DND-41 (cell line): Measurements from ENCODE around the gene CARD16.
A peak's percentile ranks its signal among the peaks of the same experiment; 100 is the strongest.
"Not testable (repeated sequence)": the region's sequence is repeated elsewhere in the genome, so short reads cannot be mapped to it uniquely, and the experiment has no call there.

Experiments
- ATAC-seq: fragments of 200-7000 bp; cut with Tn5 transposase; 3 replicates; pipeline ENCODE4 v1.9.1; 2021; ENCODE audit warnings: low read depth; ENCODE audit not compliant: insufficient read depth
- DNase-seq: peaks from one replicate; pipeline ENCODE4 v3.0.0-alpha.2; 2020
- H2AFZ ChIP-seq: 2 replicates; pipeline ENCODE4 v1.6.0; 2012; ENCODE audit warnings: low read depth, low read length
- H3K27ac ChIP-seq: 2 replicates; pipeline ENCODE4 v1.5.1; 2012; ENCODE audit warnings: low read length, inconsistent platforms
- H3K27me3 ChIP-seq: fragments of 200-600 bp; sonication (generic); 2 replicates; pipeline ENCODE4 v1.6.0; 2012; ENCODE audit warnings: low read length, mild to moderate bottlenecking, inconsistent platforms; ENCODE audit not compliant: insufficient read depth, poor library complexity
- H3K36me3 ChIP-seq: 2 replicates; pipeline ENCODE4 v1.5.1; 2012; ENCODE audit warnings: low read length, inconsistent platforms; ENCODE audit not compliant: insufficient read depth
- H3K4me1 ChIP-seq: 2 replicates; pipeline ENCODE4 v1.5.1; 2012; ENCODE audit warnings: mild to moderate bottlenecking, low read length; ENCODE audit not compliant: insufficient read depth
- H3K4me2 ChIP-seq: 2 replicates; pipeline ENCODE4 v1.6.0; 2012; ENCODE audit warnings: mild to moderate bottlenecking, moderate library complexity, low read length, inconsistent platforms; ENCODE audit not compliant: insufficient read depth
- H3K4me3 ChIP-seq, 2 experiments: fragments of 200-600 bp in 1 of 2; shearing (Covaris generic) in 1 of 2; 2 replicates each; pipeline ENCODE4 v1.5.1; 2012 to 2016; ENCODE audit warnings: inconsistent platforms in 2 of 2, low read length in 2 of 2, mild to moderate bottlenecking in 2 of 2, low read depth in 1 of 2, moderate library complexity in 1 of 2
- H3K79me2 ChIP-seq: 2 replicates; pipeline ENCODE4 v1.6.0; 2012; ENCODE audit warnings: low read length, inconsistent platforms; ENCODE audit not compliant: insufficient read depth
- H3K9ac ChIP-seq: 2 replicates; pipeline ENCODE4 v1.6.0; 2012; ENCODE audit warnings: low read depth, mild to moderate bottlenecking, inconsistent platforms, low read length, moderate library complexity
- H3K9me3 ChIP-seq: 2 replicates; pipeline ENCODE4 v1.5.1; 2012; ENCODE audit warnings: low read length, moderate library complexity, mild to moderate bottlenecking, inconsistent platforms; ENCODE audit not compliant: insufficient read depth, severe bottlenecking
- H4K20me1 ChIP-seq: 2 replicates; pipeline ENCODE4 v1.6.0; 2012; ENCODE audit warnings: low read length; ENCODE audit not compliant: insufficient read depth
- EZH2 ChIP-seq: IDR thresholded peaks from 3 replicates; pipeline ENCODE4 v1.6.1; 2012; ENCODE audit warnings: borderline replicate concordance, low read depth, mild to moderate bottlenecking, moderate library complexity, low read length, inconsistent platforms; ENCODE audit not compliant: severe bottlenecking
- TF ChIP-seq, protein P1 (sequence below): IDR thresholded peaks from 2 replicates; pipeline ENCODE4 v1.5.1; 2012; ENCODE audit warnings: borderline replicate concordance, low read length, moderate library complexity, mild to moderate bottlenecking; ENCODE audit not compliant: poor library complexity, severe bottlenecking; ENCODE audit errors: extremely low read depth

Gene CARD16

DNA sequence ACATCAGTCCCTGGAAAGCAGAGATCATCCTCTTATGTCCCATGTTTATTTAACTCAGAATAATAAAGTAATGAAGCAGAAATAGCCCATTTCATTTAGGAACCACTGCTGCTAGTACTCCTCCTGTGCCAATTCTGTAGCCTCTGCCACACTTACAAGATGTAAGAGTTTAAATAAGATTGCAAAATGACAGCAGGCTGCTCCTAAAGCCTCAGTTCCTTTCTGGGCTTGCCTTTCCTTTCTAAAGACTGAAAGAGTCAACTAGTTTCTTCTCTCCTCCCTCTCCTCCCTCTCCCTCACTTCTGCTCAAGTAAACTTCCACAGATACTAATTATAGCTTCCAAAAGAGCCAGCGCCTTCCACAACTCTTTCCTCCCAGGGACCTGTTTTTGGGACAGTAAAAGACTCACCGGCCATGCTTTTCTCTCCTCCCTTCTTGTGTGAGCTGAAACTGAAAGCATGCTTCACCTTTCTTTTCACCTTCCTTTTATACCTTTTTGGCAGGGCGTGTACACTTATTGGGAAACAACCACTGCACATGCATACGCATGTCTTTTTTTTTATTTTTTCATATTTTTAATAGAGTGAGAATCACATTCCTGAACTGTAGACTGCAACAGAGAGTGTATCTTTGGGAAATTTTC, 26.1 kb upstream of the CARD16 start:
- H3K9ac ChIP-seq, result no peak overlapping the region
- H3K36me3 ChIP-seq, result no peaks in the 10 kb centered on the region
- no peak for ATAC-seq
- DNase-seq, result no peak
- H3K4me3 ChIP-seq, result no peak overlapping the region
- peak overlapping the region; percentile 31; the same call in 1 of the 2 replicates for H2AFZ ChIP-seq
- no peak overlapping the region for H3K4me2 ChIP-seq
- no peaks in the 10 kb centered on the region for H4K20me1 ChIP-seq
- H3K4me1 ChIP-seq, result peaks cover 9% of the 10 kb centered on the region
- TF ChIP-seq, protein P1, sequence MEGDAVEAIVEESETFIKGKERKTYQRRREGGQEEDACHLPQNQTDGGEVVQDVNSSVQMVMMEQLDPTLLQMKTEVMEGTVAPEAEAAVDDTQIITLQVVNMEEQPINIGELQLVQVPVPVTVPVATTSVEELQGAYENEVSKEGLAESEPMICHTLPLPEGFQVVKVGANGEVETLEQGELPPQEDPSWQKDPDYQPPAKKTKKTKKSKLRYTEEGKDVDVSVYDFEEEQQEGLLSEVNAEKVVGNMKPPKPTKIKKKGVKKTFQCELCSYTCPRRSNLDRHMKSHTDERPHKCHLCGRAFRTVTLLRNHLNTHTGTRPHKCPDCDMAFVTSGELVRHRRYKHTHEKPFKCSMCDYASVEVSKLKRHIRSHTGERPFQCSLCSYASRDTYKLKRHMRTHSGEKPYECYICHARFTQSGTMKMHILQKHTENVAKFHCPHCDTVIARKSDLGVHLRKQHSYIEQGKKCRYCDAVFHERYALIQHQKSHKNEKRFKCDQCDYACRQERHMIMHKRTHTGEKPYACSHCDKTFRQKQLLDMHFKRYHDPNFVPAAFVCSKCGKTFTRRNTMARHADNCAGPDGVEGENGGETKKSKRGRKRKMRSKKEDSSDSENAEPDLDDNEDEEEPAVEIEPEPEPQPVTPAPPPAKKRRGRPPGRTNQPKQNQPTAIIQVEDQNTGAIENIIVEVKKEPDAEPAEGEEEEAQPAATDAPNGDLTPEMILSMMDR, result no peak
- TF ChIP-seq EZH2, result no peak
- no peak overlapping the region for H3K27ac ChIP-seq
- H3K9me3 ChIP-seq, result no peaks in the 10 kb centered on the region
- H3K27me3 ChIP-seq, result no peaks in the 10 kb centered on the region
- no peaks in the 10 kb centered on the region for H3K79me2 ChIP-seq

DNA sequence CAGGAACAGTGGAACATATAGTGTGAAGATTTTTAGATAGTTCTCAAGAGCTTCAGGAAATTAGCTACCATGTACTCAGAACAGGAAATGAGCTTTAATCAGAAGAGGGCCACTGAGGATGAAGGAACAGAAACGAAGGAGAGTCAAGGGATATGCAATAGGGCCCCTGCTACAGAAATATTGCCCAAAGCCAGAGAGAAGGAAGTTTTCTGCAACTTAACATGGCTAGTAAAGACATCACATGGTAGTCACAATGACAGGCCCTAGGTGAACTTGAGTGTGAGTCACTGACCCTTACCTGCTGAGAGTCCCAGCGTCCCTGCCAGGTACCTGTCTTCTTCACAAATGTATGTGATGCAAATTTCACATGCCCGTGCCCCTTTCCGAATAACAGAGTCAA, 25.2 kb upstream of the CARD16 start:
- H3K36me3 ChIP-seq, result no peaks in the 10 kb centered on the region
- H3K4me3 ChIP-seq, result no peak overlapping the region
- TF ChIP-seq, protein P1, result no peak
- TF ChIP-seq EZH2, result no peak
- no peak overlapping the region for H3K27ac ChIP-seq
- ATAC-seq (peak; percentile 74), DNase-seq (no peak)
- no peaks in the 10 kb centered on the region for H4K20me1 ChIP-seq
- no peak overlapping the region for H2AFZ ChIP-seq
- no peaks in the 10 kb centered on the region for H3K9me3 ChIP-seq
- H3K4me2 ChIP-seq, result no peak overlapping the region
- no peaks in the 10 kb centered on the region for H3K27me3 ChIP-seq
- H3K9ac ChIP-seq, result no peak overlapping the region
- H3K4me1 ChIP-seq, result peaks cover 9% of the 10 kb centered on the region
- no peaks in the 10 kb centered on the region for H3K79me2 ChIP-seq

DNA sequence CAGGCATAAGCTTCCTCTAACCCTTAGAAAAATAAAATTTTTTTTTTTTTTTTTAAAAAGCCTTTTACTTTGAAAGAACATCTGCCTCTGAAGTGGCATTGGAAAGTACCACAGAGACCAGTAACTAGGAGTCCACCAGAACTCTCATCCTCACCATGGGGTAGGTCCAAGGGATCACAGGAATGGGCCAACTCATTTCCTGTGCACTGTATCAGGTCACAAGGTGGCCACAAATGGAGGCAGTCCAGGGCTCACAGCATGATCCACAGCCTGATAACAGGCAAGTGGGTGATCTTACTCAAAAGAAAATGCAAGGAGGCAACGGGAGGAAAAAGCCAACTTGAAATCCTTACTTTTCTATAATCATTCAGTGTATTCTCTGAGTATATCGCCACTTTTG, 24.6 kb upstream of the CARD16 start:
- not testable (repeated sequence) for DNase-seq, H3K9me3 ChIP-seq, H3K27ac ChIP-seq, H3K4me2 ChIP-seq, H3K79me2 ChIP-seq, H3K36me3 ChIP-seq, H4K20me1 ChIP-seq, H3K9ac ChIP-seq, H3K4me3 ChIP-seq, H3K27me3 ChIP-seq, H2AFZ ChIP-seq, H3K4me1 ChIP-seq
- peak; percentile 59 for ATAC-seq

DNA sequence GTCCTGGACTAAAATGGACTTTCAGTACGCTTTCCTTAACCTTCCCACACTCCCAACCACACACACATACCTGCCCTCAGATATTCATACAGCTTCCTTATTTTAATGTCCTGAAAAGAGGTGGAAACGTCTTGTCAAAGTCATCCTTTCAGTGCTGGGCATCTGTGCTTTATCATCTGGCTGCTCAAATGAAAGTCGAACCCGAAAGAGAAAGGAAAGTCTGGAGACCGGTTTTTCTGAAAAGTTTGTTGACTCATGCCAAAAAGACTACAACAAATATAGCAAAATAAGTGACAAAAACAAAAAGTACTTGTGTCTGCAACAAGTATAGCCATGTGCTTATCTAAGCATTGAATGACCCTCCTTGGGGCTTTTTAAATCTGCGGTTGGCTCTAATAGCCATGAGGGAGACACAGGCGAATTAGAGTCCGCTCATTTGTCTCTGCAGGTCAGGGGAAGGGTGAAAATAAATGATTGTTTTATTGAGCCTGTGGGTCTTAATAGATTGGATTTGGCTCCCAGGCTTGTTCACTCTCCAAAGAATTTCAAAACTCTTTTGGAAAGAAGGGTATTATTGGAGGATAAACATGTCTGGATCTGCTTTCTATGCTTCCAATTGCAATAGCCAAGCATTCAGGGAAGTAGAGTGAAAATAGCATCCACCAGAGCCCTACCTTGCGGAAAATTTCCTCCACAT, 18.3 kb upstream of the CARD16 start:
- not testable (repeated sequence) for H3K4me1 ChIP-seq, H3K9ac ChIP-seq, H3K4me3 ChIP-seq, DNase-seq, H3K27me3 ChIP-seq, H3K79me2 ChIP-seq, H4K20me1 ChIP-seq, H3K9me3 ChIP-seq, ATAC-seq, H2AFZ ChIP-seq, H3K36me3 ChIP-seq, H3K4me2 ChIP-seq, H3K27ac ChIP-seq
